MCF 10A (cell line): ENCODE results near the gene STXBP5L. TPM values are rescaled to one million over a fixed set of nuclear protein-coding genes. Genes with fewer than 3 reads are reported as not detected.

ENCODE experiments used
- BruUV-seq: library from RNA; stranded (reverse); fragments of 400-500 nt; replicated peaks from 2 replicates; lab custom pipeline; 2021; lab: Mats Ljungman, UMichigan
- CTCF ChIA-PET: fragments of 300-600 bp; sonication (Branson Sonifier 250); formaldehyde crosslinking; extraction: SDS; loops from one replicate; lab custom pipeline; 2021; ENCODE audit warnings: antibody characterized with exemption, inconsistent platforms; lab: Yijun Ruan, JAX
- POLR2A ChIA-PET: fragments of 300-600, 350-650 bp; sonication (Branson Sonifier 250); formaldehyde crosslinking; extraction: SDS; loops from one replicate; lab custom pipeline; 2020; ENCODE audit warnings: antibody characterized with exemption, inconsistent platforms; lab: Yijun Ruan, JAX
- DNase-seq: peaks from one replicate; pipeline ENCODE4 v3.0.0-alpha.2; 2018; ENCODE audit not compliant: unreplicated experiment
- H3K27ac Mint-ChIP-seq: one replicate; pipeline ENCODE4 v1.8.0; 2022; ENCODE audit warnings: mild to moderate bottlenecking, low read depth, mixed read lengths; ENCODE audit not compliant: unreplicated experiment
- H3K27me3 Mint-ChIP-seq: one replicate; pipeline ENCODE4 v1.8.0; 2022; ENCODE audit warnings: mixed read lengths; ENCODE audit not compliant: insufficient read depth, unreplicated experiment
- H3K36me3 Mint-ChIP-seq: one replicate; pipeline ENCODE4 v1.8.0; 2022; ENCODE audit warnings: mild to moderate bottlenecking, moderate library complexity, mixed read lengths; ENCODE audit not compliant: insufficient read depth, unreplicated experiment
- H3K4me1 Mint-ChIP-seq: one replicate; pipeline ENCODE4 v1.8.0; 2022; ENCODE audit warnings: mixed read lengths; ENCODE audit not compliant: insufficient read depth, unreplicated experiment
- H3K4me3 Mint-ChIP-seq: one replicate; pipeline ENCODE4 v1.8.0; 2022; ENCODE audit warnings: mild to moderate bottlenecking, moderate library complexity, mixed read lengths; ENCODE audit not compliant: unreplicated experiment
- H3K9me3 Mint-ChIP-seq: one replicate; pipeline ENCODE4 v1.8.0; 2022; ENCODE audit warnings: mixed read lengths; ENCODE audit not compliant: unreplicated experiment
- CTCF ChIP-seq: fragments of 200-600 bp; IDR thresholded peaks from one replicate; pipeline ENCODE4 v1.8.0; 2022; ENCODE audit warnings: antibody characterized with exemption, mild to moderate bottlenecking; ENCODE audit not compliant: unreplicated experiment
- intact Hi-C: fragments of 100-400 bp; cut with micrococcal nuclease; formaldehyde crosslinking; loops from 2 replicates; pipeline ENCODE4 v1.14.1; 2022
- total RNA-seq: library from RNA; stranded (reverse); gene quantifications from 2 replicates; pipeline ENCODE4 v1.2.3, GENCODE V29; 2022

STXBP5L gene
- total RNA-seq, 1 experiment from 2014 or later, result not detected

DNA sequence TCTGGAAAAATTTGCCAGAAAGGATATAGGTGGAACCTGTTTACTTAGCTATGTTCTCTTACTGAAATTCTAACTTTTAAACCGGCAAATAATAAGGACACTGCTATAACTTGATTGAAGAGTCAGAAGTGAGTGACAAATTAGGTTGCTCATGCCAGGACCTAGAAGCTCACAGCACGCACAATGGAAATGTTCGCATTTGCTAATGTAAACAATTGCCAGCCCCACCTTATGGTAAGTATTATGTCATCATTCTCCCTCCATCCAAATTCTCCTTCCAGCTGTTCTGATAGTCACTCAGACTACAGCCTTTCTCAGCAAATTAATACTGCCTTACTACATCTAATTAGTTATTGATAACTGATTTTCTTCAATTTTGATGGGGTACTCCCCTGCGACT lies 4.8 kb upstream of the STXBP5L start:
- Mint-ChIP-seq H3K27ac (no peak overlapping the region), H3K9me3 (no peaks in the 10 kb centered on the region), H3K36me3 (peaks cover 3% of the 10 kb centered on the region), H3K4me3 (no peak overlapping the region), H3K27me3 (peaks cover 71% of the 10 kb centered on the region), H3K4me1 (peaks cover 3% of the 10 kb centered on the region)
- ChIA-PET POLR2A (no interaction called here), CTCF (interaction anchor here (0.6 to 0.7 kb wide), 2 partner anchors 10 to 631 kb away, joined by 3 read pairs; no protein-coding TSS in a partner anchor)
- intact Hi-C loops, result no loop called here
- TF ChIP-seq CTCF, result no peak
- peak; percentile 39 for DNase-seq
- no TSS peak for BruUV-seq

DNA sequence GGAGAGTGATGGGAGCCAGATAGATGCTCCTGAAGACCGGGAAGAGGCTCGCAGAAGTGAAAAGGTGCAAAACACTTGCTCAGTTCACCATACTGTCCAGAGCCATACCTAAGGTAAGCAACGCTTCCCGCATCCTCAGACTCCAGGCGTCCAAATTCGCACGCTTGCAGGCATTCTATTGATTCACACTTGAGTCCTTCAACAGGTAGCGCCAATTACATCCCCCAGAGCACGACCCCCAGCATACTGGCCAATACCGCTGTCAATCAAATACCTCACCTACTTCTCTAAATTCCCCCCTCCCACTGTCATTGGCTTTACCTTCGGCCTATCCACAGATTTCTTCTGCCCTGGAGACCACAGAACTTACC lies 361 bp upstream of the STXBP5L start:
- Mint-ChIP-seq H3K27ac (no peak overlapping the region), H3K9me3 (no peaks in the 10 kb centered on the region), H3K4me1 (peaks cover 5% of the 10 kb centered on the region), H3K4me3 (no peak overlapping the region), H3K27me3 (peaks cover 84% of the 10 kb centered on the region), H3K36me3 (peaks cover 5% of the 10 kb centered on the region)
- DNase-seq, result no peak
- ChIA-PET POLR2A (no interaction called here), CTCF (no interaction called here)
- TF ChIP-seq CTCF, result no peak
- intact Hi-C loops, result no loop called here
- BruUV-seq, result no TSS peak

DNA sequence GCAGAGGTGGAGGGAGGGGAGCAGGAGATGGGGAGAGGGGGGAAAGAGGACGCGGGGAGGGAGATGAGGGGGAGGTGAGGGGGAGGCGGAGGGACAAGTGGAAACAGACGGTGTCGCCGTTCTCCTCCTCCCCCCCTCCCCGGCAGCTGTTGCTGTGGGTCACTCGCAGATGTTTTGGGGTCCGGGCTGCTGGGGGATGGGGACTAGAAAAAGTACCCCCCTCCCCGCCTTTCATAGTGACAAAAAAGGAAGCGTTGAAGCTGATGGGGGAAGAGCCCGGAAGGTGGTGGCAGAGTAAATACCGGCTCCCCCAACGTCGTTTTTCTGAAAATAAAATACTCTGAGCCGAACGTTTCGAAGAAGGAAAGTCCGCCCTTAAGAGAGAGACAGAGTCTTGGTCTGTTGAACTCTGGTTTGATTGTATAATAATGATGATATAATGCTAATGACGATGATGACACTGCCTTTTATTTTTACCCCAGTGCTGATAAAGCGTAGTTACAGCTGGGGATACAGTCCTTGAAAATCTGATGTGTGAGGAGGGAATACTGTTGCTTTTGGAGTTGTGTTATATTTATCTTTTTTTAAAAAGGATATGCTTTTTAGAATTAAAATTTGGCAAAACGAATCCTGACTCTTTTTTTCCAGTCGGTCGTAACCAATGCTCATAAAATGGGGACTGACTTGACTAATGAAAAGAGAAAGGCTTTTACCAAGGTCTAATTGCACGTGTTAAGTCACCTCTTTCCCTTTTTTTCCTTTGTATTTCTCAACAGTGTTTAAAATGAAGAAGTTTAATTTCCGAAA lies 993 bp downstream of the STXBP5L start:
- no TSS peak for BruUV-seq
- no peak for TF ChIP-seq CTCF
- ChIA-PET POLR2A (no interaction called here), CTCF (no interaction called here)
- Mint-ChIP-seq H3K27me3 (peaks cover 97% of the 10 kb centered on the region), H3K27ac (no peak overlapping the region), H3K4me1 (peaks cover 5% of the 10 kb centered on the region), H3K9me3 (no peaks in the 10 kb centered on the region), H3K36me3 (peaks cover 5% of the 10 kb centered on the region), H3K4me3 (no peak overlapping the region)
- intact Hi-C loops, result no loop called here
- no peak for DNase-seq

DNA sequence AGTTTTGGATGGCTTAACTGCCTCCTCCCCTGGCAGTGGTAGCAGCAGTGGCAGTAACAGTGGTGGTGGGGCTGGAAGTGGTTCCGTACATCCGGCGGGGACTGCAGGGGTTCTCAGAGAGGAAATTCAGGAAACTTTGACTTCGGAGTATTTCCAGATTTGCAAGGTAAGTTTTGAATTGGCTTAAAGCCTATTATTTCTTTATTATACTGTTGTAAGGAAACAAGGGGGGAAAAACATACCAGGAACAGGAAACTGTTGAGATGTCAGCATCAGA lies 1.5 kb downstream of the STXBP5L start:
- no peak overlapping the region for H3K4me3 Mint-ChIP-seq

More for the DNA sequence above, 1.5 kb downstream of the STXBP5L start:
- Mint-ChIP-seq H3K4me1 (peaks cover 5% of the 10 kb centered on the region), H3K9me3 (no peaks in the 10 kb centered on the region), H3K27ac (no peak overlapping the region), H3K27me3 (peaks cover 99% of the 10 kb centered on the region), H3K36me3 (peaks cover 5% of the 10 kb centered on the region)
- no peak for DNase-seq
- intact Hi-C loops, result no loop called here
- POLR2A ChIA-PET, result no interaction called here
- CTCF ChIA-PET, result no interaction called here
- BruUV-seq, result no TSS peak
- TF ChIP-seq CTCF, result no peak
